NCI-H748 (cell line): Measurements from ENCODE around the gene KMT2E.
"Not testable (repeated sequence)": the region's sequence is repeated elsewhere in the genome, so short reads cannot be mapped to it uniquely, and the experiment has no call there.

Experiments
- DNase-seq: peaks from one replicate; lab custom pipeline; 2025; ENCODE audit not compliant: unreplicated experiment; lab: John Stamatoyannopoulos, UW

Gene KMT2E

GRCh38 chr7:105026750-105027149, 12.7 kb downstream of the KMT2E start:
- no peak for DNase-seq

GRCh38 chr7:105027176-105027853, 13.3 kb downstream of the KMT2E start:
- no peak for DNase-seq

- no peak for DNase-seq
Measured at GRCh38 chr7:105028004-105028403, 14.0 kb downstream of the KMT2E start.

- not testable (repeated sequence) for DNase-seq
Measured at GRCh38 chr7:105028941-105029340, 14.9 kb downstream of the KMT2E start.

GRCh38 chr7:105030447-105030846, 16.4 kb downstream of the KMT2E start:
- no peak for DNase-seq

GRCh38 chr7:105032553-105033214, 18.7 kb downstream of the KMT2E start:
- DNase-seq, result no peak

- no peak for DNase-seq
Measured at GRCh38 chr7:105035349-105035748, 21.3 kb downstream of the KMT2E start.

- DNase-seq, result no peak
Measured at GRCh38 chr7:105036217-105037168, 22.5 kb downstream of the KMT2E start.

- DNase-seq, result no peak
Measured at GRCh38 chr7:105037319-105037718, 23.3 kb downstream of the KMT2E start.

- no peak for DNase-seq
Measured at GRCh38 chr7:105044449-105045070, 30.6 kb downstream of the KMT2E start.

GRCh38 chr7:105046414-105046813, 32.4 kb downstream of the KMT2E start:
- DNase-seq, result no peak

- DNase-seq, result no peak
Measured at GRCh38 chr7:105047932-105048331, 33.9 kb downstream of the KMT2E start.

GRCh38 chr7:105050493-105050892, 36.5 kb downstream of the KMT2E start:
- no peak for DNase-seq

GRCh38 chr7:105050899-105051298, 36.9 kb downstream of the KMT2E start:
- not testable (repeated sequence) for DNase-seq

GRCh38 chr7:105055084-105055483, 41.1 kb downstream of the KMT2E start:
- no peak for DNase-seq

GRCh38 chr7:105055621-105056020, 41.6 kb downstream of the KMT2E start:
- no peak for DNase-seq

- DNase-seq, result no peak
Measured at GRCh38 chr7:105057472-105057871, 43.5 kb downstream of the KMT2E start.

GRCh38 chr7:105060437-105060836, 46.4 kb downstream of the KMT2E start:
- no peak for DNase-seq

GRCh38 chr7:105060923-105061322, 46.9 kb downstream of the KMT2E start:
- no peak for DNase-seq

- no peak for DNase-seq
Measured at GRCh38 chr7:105065104-105065503, 51.1 kb downstream of the KMT2E start.

GRCh38 chr7:105067691-105068090, 53.7 kb downstream of the KMT2E start:
- DNase-seq, result no peak
